NCI-H748 treated with DMSO at 0.1 percent for 48 hours (cell line): ENCODE measurements around the gene LCORL.
"Not testable (repeated sequence)": the region's sequence is repeated elsewhere in the genome, so short reads cannot be mapped to it uniquely, and the experiment has no call there.

Experiments used
- DNase-seq: peaks from one replicate; lab custom pipeline; 2025; lab: John Stamatoyannopoulos, UW

LCORL gene

DNA sequence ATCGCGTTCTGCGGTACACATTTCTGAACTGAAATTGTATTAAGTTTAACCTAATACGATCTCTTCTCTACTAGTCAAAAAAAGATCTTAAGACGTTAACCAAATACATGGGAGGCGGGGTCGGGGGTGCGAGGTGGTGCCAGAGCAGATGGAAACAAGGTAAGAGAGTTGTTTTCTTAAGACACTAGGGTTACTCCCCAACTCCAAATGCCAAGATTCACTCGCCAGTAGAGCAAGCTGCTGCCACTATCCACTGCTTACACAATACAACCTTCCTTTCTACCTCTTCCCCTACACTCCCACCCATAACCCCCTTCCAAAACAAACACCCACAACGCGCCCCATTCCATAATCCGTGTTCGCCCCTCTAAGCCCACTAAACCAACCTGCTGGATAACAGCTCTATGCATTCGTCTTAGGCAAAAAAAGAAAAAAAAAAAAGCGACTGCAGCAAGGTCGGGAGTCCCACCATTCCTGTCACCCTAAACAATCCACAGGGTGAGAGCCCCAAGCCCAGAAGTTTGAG is 1.3 kb downstream of the LCORL start:
- no peak for DNase-seq

DNA sequence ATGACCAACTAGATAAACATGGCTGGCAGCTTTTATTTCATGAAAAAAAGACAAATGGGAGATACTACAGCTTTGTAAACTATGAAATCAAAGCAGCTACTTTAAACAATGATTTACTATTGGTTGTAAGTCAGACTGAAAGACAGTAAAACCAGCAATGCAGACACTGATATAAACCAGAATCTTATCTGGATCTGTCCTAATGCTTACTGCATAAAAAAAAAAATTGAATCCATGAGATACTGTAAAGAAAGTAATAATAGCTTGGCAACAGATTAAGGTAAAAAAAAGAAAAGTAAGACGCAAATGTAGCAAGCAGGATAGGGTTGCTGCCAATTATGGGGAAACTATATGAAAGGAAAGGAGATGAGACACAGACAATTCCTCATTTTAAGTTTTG is 7.3 kb downstream of the LCORL start:
- DNase-seq = no peak

DNA sequence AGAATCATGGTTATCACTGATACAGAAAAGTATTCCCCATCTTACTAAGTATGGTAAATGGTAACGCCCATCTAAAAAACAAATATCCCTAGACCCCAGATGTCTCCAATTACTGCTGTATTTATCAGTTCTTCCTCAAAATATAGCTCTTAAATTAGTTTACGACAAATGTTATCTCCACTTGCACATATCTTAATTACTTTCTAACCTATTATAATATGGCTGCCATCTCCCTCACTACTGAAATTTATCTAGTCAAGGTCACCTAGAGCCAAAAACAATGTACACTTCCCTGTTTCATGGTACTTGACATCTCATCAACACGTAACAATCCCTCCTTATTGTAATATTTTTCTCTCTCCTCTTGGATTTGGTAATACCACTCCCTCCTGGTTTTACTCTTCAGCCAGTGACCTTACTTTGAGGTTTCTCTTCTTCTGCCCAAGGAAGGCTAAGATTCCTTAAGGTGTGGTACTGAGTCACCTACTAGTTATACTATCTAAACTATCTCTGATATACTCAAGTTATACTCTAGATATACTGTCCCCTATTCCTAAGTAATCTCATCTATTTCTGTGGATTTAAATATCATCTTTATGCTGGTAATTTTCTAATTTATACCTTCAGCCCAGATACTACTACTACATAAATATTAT is 8.6 kb downstream of the LCORL start:
- no peak for DNase-seq

DNA sequence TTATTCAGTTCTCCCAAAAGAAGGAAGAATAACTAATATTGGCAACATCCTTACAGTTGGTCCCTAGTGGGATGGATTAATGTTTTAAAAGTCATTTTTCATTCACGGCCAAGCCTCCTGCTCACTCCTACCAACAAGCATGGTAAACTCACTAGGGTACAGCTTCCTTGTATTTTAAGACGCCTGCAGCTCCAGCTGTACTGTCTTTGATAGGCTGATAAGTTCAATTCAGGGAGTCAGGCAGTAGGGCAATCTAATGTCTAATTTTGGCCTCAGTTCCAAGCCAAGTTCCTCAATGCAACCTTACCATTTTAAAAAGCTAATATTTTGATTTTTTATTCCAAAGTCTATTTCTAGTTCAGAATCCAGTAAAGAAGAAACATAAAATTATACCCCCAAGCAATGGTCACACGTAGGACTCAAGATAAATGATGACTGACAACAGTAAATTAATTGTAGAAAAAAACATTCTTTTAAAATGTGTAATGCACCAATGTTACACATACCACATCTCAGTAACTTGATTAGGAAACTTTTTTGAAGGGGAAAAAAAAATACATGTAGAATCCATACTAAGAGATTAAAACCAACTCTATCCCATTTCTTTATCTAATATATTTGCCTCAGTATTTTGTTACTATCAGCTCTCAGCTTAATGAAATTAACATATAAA is 9.3 kb downstream of the LCORL start:
- DNase-seq = no peak

DNA sequence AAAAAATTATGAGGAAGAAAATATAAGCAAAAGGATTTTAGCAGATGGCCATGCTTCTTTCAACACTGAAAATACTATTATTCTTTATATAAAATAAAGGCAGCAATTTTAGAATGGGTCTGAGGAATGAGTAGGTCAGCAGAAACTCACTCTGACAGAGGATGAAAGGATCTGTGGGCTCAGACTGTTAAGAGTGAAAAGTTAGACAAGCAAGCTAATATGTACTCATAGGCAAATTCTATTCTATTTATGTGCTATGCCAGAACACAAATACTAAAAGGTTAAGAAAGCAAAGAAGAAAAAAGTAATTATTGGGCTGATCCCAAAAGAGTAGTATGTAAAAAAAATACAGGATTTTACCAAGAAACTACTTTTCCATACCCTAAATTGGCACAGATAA is 13.9 kb downstream of the LCORL start:
- DNase-seq = no peak

DNA sequence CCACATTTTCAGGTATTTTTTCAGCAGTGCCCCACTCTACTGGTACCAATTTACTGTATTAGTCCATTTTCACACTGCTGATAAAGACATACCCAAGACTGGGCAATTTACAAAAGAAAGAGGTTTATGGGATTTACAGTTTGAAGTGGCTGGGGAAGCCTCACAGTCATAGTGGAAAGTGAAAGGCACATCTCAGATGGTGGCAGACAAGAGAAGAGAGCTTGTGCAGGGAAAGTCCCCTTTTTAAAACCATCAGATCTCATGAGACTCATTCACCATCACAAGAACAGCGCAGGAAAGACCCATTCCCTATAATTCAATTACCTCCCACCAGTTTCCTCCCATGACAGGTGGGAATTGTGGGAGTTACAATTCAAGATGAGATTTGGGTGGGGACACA is 15.1 kb downstream of the LCORL start:
- not testable (repeated sequence) for DNase-seq

DNA sequence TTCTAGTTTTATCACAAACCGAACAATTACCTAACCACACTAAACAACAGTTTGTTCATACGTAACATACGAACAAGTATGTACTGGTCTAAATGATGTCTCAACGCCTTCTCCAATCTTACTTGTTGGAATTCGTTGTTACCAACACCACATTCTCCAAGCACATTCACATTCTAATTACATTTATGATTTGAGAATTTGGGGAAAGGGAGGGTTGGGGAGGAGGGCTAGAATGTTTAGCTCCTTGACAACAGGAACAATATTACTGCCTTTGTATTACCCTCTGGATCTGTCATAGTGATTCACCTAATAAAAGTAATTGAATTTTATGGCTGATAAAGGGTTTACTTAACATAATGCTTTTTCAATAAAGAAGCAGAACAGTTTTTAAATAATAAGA is 24.4 kb downstream of the LCORL start:
- no peak for DNase-seq

DNA sequence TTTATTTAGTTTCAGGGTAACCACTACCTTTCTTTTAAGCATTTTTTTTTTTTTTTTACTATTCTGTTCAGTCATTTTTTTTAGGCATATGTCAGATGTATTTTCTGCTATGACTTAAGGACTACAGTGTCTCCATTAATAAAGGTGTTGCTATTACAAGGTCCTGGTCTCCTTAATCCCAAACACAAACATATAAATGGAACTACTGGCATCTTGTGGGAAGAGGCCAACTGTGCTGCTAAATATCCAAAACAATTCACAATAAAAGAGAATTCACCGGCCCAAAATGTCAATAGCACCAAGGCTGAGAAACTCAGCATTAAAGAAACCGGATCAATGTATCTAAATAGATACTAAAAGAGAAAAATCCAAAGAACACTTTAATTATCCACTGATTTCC is 26.4 kb downstream of the LCORL start:
- no peak for DNase-seq

DNA sequence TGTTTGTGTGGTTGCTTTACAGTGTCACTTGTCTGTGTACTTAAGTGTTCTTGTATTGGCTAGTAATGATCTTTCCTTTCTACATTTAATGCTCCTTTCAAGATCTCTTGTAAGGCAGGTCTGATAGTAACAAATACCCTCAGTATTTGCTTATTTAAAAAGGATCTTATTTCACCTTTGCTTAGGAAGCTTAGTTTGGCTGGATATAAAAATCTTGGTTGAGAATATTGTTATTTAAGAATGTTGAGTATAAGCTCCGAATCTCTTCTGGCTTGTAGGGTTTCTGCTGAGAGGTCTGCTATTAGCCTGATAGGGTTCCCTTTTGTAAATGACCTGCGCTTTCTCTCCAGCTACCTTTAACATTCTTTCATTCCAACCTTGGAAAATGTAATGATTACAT is 35.7 kb downstream of the LCORL start:
- no peak for DNase-seq

DNA sequence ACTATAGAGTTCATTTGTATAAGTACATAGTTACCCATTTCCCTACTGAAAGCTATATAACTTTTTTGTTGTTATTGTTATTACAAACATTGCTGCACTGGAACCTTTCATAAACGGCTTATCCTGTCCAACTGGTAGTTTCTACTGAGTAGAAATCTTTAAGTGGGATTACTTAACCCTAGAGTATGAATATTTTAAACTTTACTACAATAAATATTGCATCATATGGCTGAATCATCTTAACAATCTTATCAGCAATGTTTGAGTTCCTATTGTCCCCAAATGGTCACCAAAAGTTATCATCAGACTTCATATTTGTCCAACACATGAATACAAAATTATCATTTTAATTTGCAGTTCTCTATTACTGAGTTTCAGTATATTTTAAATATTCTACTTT is 40.5 kb downstream of the LCORL start:
- no peak for DNase-seq

DNA sequence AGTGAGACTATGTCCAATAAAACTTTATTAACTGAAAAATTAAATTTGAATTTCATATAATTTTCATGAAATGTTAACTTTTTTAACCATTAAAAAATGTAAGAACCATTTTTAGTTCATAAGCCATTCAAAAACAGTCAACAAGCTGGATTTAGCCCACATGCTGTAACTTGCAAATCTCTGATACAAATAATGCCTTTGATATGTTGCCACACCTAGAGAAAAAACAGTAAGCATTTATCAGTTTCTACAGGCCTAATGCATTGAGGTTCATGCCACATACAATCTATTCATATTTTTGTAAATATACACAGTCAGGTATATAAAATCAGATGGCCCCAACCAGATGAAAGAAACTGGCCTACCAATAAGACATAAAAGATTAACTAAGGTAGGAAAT is 52.8 kb downstream of the LCORL start:
- DNase-seq = no peak

DNA sequence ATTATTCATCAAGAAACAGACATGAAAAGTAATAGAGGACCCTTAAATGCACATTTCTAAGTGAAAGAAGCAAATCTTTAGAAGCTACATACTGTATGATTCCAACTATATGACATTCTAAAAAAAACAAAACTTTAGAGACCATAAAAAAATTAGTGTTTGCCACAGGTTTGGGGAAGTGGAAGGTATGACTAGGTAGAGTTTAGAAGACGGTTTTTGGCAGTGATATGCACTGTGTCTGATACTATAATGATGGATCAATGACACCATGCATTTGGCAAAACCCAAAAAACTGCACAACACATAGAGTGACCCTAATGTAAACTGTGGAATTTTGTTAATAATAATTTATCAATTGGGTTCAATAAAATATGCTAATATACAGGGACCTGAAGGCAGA is 54.5 kb downstream of the LCORL start:
- DNase-seq = no peak

DNA sequence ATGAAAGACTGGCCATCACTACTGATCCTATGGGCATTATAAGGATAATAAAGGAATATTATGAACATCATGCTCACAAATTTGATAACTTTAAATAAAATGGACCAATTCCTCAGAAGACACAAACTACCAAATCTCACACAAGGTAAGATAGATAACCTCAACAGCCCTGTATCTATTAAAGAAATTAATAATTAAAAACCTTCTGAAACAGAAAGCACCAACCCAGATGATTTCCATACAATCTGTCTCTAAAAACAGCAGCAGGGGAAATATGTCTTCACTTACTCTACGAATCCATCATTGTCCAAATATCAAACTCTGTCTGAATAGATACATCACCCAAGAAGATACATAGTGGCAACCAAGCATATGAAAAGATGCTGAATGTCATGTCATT is 55.2 kb downstream of the LCORL start:
- no peak for DNase-seq

DNA sequence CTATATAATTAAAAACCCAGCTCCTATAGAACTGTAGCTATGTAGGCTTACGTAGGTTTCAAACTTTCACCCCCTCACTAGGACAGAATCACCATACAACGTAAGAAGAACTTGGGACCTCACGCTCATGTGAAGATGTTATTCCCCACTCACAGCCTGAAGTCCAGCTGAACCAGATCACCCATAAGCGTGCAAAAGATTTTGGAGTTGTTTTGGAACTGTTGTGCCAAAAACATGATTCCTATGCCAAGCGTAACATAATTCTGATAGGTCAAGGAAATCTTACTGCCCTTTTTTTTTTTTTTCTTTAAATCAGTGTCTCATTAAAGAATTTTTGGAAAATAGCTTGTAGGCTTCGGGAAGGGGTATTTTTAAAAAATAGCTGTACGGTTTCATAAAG is 57.0 kb downstream of the LCORL start:
- no peak for DNase-seq

DNA sequence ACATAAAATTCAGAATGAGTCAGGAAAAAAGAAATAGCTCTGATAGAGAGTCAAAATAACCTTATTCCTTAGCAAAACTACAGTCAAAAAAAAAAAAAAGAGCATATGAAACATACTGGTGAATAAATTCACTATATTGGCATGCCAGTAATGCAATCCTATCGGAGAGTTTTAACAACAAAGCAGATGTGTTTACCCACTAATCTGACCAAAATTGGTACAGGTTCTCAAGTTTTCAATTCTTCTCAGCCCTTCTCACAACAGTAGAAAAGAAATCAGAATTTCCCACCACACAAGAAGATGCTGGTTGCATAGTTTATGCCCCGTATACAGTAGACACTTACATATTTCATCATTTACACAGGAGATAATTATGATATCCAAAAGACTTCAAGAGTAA is 59.4 kb downstream of the LCORL start:
- no peak for DNase-seq

DNA sequence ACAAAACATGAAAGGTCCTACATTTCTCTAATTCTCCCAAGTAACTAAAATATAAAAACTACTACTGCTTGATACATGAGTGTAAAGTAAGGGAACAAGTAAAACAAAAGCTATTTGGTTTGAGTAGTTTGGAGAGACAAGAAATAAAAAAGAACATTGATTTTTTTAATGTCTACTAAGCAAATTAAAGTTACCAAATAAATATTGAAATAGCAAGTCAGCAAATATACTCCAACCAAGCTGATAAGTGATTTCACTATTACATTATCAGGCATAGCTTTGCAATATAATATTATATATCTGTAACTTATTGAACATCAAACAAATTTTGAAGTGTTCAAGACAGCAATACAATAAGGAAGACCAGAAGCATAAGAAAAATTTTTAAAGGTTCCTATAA is 60.3 kb downstream of the LCORL start:
- DNase-seq = no peak

DNA sequence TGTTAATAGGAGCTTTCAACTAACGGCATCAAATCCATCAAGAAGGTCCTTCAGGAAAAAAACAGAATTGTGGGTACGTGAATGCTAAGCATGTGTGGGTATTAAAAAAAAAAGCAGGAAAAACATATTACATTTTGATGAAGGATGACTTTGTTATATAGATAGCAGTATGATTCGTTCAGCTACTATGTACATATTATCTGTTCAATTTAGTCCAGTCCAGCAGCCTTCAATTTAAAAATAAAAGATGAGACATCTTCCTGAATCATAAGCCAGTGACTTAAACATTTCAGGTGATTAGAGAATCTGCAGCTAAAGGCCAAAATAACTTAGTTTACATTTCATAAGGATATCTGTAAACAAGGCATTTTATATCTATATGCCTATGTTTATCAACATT is 63.4 kb downstream of the LCORL start:
- no peak for DNase-seq

DNA sequence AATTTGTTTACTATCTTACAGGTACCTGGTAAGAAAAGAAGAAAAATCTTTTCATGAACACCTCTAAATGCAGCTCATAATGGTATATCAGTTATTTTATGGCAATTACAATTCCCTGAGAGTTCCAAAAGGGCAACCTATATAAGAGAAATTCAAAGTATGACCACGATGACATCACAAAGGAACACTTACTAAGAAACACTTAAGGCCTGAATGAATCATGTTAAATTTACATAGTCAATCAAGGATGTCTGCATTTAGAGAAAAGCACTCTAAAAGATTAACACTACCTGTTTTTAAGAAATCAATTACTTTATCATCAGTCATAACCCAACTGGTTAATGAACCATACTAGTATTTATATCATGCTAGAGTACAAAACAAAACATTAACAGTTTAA is 63.9 kb downstream of the LCORL start:
- DNase-seq = no peak

DNA sequence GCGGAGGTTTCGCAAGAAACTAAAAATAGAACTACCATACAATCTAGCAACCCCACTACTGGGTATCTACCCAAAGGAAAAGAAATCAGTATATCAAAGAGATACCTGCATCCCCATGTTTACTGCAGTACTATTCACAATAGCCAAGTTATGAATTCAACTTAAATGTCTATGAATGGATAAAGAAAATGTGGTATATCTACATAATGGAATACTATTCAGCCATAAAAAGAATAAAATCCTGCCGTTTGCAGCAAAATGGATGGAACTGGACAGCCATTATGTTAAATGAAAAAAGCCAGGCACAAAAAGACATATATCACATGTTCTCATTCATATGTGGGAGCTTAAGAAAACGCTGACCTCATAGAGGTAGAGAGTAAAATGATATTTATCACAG is 65.3 kb downstream of the LCORL start:
- DNase-seq = no peak

DNA sequence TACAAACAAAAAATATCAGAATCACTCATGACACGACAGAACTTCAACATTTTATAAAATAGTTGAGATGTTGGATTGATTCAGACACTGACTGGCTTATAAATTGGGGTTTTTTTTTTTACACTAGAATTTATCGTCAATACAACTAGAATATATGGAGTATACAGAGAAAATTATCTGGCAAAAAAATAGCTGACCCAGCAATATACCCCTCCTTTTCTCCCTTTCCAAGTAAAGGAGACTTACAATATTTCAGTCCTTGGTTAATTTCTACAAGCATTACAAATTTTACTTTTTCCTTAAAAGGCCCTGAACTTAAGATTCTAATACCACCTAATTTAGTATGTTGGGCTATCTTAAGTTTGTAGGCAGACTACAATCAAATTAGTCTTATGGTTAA is 76.3 kb downstream of the LCORL start:
- DNase-seq = no peak

DNA sequence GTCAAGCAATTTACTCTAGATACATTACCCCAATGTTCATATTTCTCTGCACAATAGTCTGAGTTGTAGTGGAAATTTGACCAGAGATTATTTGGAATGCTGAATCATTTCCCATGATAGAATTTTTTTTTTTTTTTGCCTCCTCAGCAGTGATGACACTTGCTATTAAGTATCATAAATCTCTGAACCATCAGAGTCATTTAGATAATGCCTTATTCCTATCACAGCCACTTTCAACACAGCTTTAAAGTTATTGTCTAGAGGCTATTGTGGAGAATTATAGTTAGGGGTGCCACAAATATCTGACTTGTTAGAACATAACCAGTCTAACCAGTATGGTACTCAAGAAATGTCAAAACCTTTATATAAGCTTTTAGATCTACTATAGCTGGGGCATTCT is 79.8 kb downstream of the LCORL start:
- no peak for DNase-seq

DNA sequence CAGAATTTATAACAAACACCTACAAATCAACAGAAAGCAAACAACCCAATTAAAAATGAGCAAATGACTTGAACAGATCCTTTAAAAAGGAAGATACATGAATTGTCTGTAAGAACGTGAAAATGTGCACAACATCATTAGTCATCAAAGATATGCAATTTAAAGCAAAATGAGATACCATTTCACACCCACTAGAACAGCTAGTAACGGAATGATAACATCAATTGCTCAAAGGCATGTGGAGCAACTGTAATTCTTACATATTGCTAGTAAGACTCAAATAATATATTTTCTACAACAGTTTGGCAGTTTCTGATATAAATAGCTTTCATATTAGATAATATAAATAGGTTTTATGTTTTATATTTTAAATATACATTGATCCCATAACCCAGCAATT is 82.5 kb downstream of the LCORL start:
- DNase-seq = no peak

DNA sequence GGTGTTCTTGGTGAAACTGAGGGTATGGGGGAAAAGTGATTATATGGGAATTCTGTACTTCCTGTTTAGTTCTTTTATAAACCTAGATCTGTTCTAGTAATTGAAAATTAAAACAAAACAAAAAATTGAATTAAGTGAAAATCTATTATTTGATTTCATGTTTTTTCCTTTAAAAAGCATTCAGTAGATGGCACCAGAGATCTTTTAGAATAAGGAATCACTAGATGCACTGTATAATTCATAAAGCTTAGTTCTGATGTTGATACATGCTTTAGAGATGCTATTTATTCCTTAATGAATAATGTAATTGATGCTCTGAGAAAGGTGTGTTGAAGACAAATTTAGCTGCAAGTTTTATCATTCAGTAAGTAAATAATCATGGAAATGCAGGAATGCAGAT is 87.3 kb downstream of the LCORL start:
- no peak for DNase-seq

DNA sequence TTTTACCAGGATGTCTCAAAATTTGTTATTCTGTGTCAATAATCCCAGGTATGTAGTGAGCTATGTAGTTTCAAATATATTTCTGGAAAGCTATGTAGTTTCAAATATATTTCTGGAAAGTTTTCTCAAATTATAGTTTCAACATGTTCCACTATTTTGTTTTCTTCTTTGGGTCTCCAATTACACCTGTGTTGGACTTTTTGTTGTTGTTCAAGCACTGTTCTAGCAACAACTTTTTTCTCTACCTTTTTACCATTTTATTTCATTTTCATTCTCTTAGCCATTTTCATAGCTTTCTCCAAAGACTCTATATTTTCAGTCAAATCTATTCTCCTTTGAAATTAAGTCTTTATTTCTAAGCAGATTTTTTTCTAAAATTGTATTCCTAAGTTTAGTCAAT is 88.4 kb downstream of the LCORL start:
- no peak for DNase-seq
